H9 (cell line): Measurements from ENCODE around the gene TECPR2. TPM values are rescaled to one million over a fixed set of nuclear protein-coding genes. Genes with fewer than 3 reads are reported as not detected.

ENCODE experiments used
- DNase-seq: peaks from one replicate; pipeline ENCODE4 v3.0.0-alpha.2; 2017
- H2AFZ ChIP-seq: one replicate; pipeline ENCODE4 v1.6.1; 2013; ENCODE audit warnings: mild to moderate bottlenecking, low read length, control low read depth, moderate library complexity
- H2AK5ac ChIP-seq: 2 replicates; pipeline ENCODE4 v1.6.1; 2013; ENCODE audit warnings: low read length, control low read depth, mixed read lengths; ENCODE audit not compliant: insufficient read length
- H2BK120ac ChIP-seq: one replicate; pipeline ENCODE4 v1.6.1; 2013; ENCODE audit warnings: low read depth, mild to moderate bottlenecking, low read length, control low read depth, inconsistent platforms; ENCODE audit not compliant: poor library complexity, severe bottlenecking
- H2BK12ac ChIP-seq: 2 replicates; pipeline ENCODE4 v1.6.1; 2013; ENCODE audit warnings: low read length, control low read depth, mixed read lengths, low read depth; ENCODE audit not compliant: insufficient read length
- H2BK15ac ChIP-seq: 2 replicates; pipeline ENCODE4 v1.6.1; 2013; ENCODE audit warnings: low read depth, low read length, control low read depth
- H2BK20ac ChIP-seq: one replicate; pipeline ENCODE4 v1.6.1; 2013; ENCODE audit warnings: low read depth, mild to moderate bottlenecking, low read length, control low read depth, inconsistent platforms; ENCODE audit not compliant: poor library complexity, severe bottlenecking
- H2BK5ac ChIP-seq: 2 replicates; pipeline ENCODE4 v1.6.1; 2013; ENCODE audit warnings: low read length, control low read depth, mixed read lengths; ENCODE audit not compliant: insufficient read length
- H3K14ac ChIP-seq: 2 replicates; pipeline ENCODE4 v1.6.1; 2013; ENCODE audit warnings: low read length, control low read depth; ENCODE audit not compliant: insufficient read depth
- H3K18ac ChIP-seq: 2 replicates; pipeline ENCODE4 v1.6.1; 2013; ENCODE audit warnings: low read depth, mild to moderate bottlenecking, mixed read lengths, low read length, control low read depth; ENCODE audit not compliant: insufficient read length
- H3K23ac ChIP-seq: 2 replicates; pipeline ENCODE4 v1.6.1; 2013; ENCODE audit warnings: low read length, control low read depth, mixed read lengths, low read depth; ENCODE audit not compliant: insufficient read length
- H3K23me2 ChIP-seq: 2 replicates; pipeline ENCODE4 v1.6.1; 2013; ENCODE audit warnings: low read depth, mild to moderate bottlenecking, mixed read lengths, low read length, control low read depth; ENCODE audit not compliant: insufficient read length, poor library complexity, severe bottlenecking
- H3K27ac ChIP-seq: 2 replicates; pipeline ENCODE4 v1.5.1; 2013; ENCODE audit warnings: low read length, control low read depth, mixed read lengths, low read depth; ENCODE audit not compliant: insufficient read length
- H3K27me3 ChIP-seq: 2 replicates; pipeline ENCODE4 v1.6.1; 2013; ENCODE audit warnings: low read length, control low read depth, inconsistent platforms; ENCODE audit not compliant: insufficient read depth
- H3K4ac ChIP-seq: 2 replicates; pipeline ENCODE4 v1.6.1; 2013; ENCODE audit warnings: low read depth, mild to moderate bottlenecking, control low read depth, inconsistent platforms, low read length, moderate library complexity
- H3K4me1 ChIP-seq: 2 replicates; pipeline ENCODE4 v1.6.1; 2013; ENCODE audit warnings: low read length, control low read depth, inconsistent platforms; ENCODE audit not compliant: insufficient read depth
- H3K4me2 ChIP-seq: 2 replicates; pipeline ENCODE4 v1.6.1; 2013; ENCODE audit warnings: low read length, control low read depth, mixed read lengths; ENCODE audit not compliant: insufficient read length, insufficient read depth
- H3K56ac ChIP-seq: 2 replicates; pipeline ENCODE4 v1.6.1; 2013; ENCODE audit warnings: low read depth, mild to moderate bottlenecking, mixed read lengths, low read length, control low read depth; ENCODE audit not compliant: insufficient read length
- H3K79me1 ChIP-seq: 2 replicates; pipeline ENCODE4 v1.6.1; 2013; ENCODE audit warnings: low read depth, mild to moderate bottlenecking, moderate library complexity, low read length, control low read depth, inconsistent platforms; ENCODE audit not compliant: insufficient read depth, poor library complexity, severe bottlenecking
- H3K79me2 ChIP-seq: 2 replicates; pipeline ENCODE4 v1.6.1; 2013; ENCODE audit warnings: low read length, control low read depth, inconsistent platforms; ENCODE audit not compliant: insufficient read depth
- H3K9ac ChIP-seq: 2 replicates; pipeline ENCODE4 v1.6.1; 2013; ENCODE audit warnings: low read length, control low read depth, mixed read lengths; ENCODE audit not compliant: insufficient read length; ENCODE audit errors: extremely low read depth
- H3K9me3 ChIP-seq: one replicate; pipeline ENCODE4 v1.6.1; 2013; ENCODE audit warnings: low read depth, low read length, inconsistent platforms; ENCODE audit not compliant: control insufficient read depth
- H3T11ph ChIP-seq: one replicate; pipeline ENCODE4 v1.6.1; 2013; ENCODE audit warnings: mild to moderate bottlenecking, low read length, control low read depth, inconsistent platforms
- H4K20me1 ChIP-seq: one replicate; pipeline ENCODE4 v1.6.1; 2013; ENCODE audit not compliant: control insufficient read depth, insufficient read length, insufficient read depth
- H4K5ac ChIP-seq: 2 replicates; pipeline ENCODE4 v1.6.1; 2013; ENCODE audit warnings: low read depth, mild to moderate bottlenecking, mixed read lengths, low read length, control low read depth; ENCODE audit not compliant: insufficient read length
- H4K8ac ChIP-seq: replicated peaks from 2 replicates; pipeline ENCODE4 v1.6.1; 2013; ENCODE audit warnings: low read length, control low read depth, mixed read lengths, low read depth; ENCODE audit not compliant: insufficient read length
- H4K91ac ChIP-seq: 2 replicates; pipeline ENCODE4 v1.6.1; 2013; ENCODE audit warnings: low read depth, mild to moderate bottlenecking, moderate library complexity, mixed read lengths, low read length, control low read depth; ENCODE audit not compliant: insufficient read length
- H3K27ac Mint-ChIP-seq, 3 experiments: 2 replicates in 2 of 3; 3 replicates in 1 of 3; pipeline ENCODE4 v1.8.0; 2020 to 2021; ENCODE audit warnings: mixed read lengths in 3 of 3, mild to moderate bottlenecking in 1 of 3, moderate library complexity in 1 of 3
- H3K27me3 Mint-ChIP-seq: 2 replicates; pipeline ENCODE4 v1.8.0; 2021; ENCODE audit warnings: low read depth, mild to moderate bottlenecking, moderate library complexity, mixed read lengths
- H3K36me3 Mint-ChIP-seq, 3 experiments: 2 replicates in 2 of 3; 3 replicates in 1 of 3; pipeline ENCODE4 v1.8.0; 2020 to 2021; ENCODE audit warnings: low read depth in 3 of 3, mixed read lengths in 3 of 3; ENCODE audit not compliant: insufficient read depth in 1 of 3
- H3K4me1 Mint-ChIP-seq, 2 experiments: 2 replicates each; pipeline ENCODE4 v1.8.0; 2020; ENCODE audit warnings: mixed read lengths in 2 of 2
- H3K4me3 Mint-ChIP-seq, 2 experiments: 2 replicates in 1 of 2; 3 replicates in 1 of 2; pipeline ENCODE4 v1.8.0; 2020 to 2021; ENCODE audit warnings: mild to moderate bottlenecking in 2 of 2, mixed read lengths in 2 of 2, moderate library complexity in 1 of 2
- H3K9me3 Mint-ChIP-seq, 2 experiments: 2 replicates in 1 of 2; 3 replicates in 1 of 2; pipeline ENCODE4 v1.8.0; 2020; ENCODE audit warnings: mild to moderate bottlenecking in 2 of 2, mixed read lengths in 2 of 2, moderate library complexity in 1 of 2
- WGBS: extraction: QIAGEN DNeasy Blood & Tissue Kit; methylation state at CpG from one replicate; pipeline ENCODE4 v1.1.7; 2013; ENCODE audit warnings: missing lambda C conversion rate, low lambda C conversion rate, mixed read lengths; ENCODE audit not compliant: insufficient read length; ENCODE audit errors: extremely low coverage; 5-methylcytosine and 5-hydroxymethylcytosine counted together
- total RNA-seq: library from RNA; stranded (reverse); gene quantifications from 2 replicates; pipeline ENCODE4 v1.2.1, GENCODE V29; 2021
- TF ChIP-seq, protein P1 (sequence below): fragments of 200-600 bp; sonication (generic); conservative IDR thresholded peaks from 3 replicates; pipeline ENCODE4 v1.8.0; 2021; ENCODE audit warnings: antibody characterized with exemption, mild to moderate bottlenecking

The TECPR2 gene
- total RNA-seq, 1 experiment from 2014 or later, result 15.4 TPM

- H3K18ac ChIP-seq, result peak overlapping the region; percentile 62
These were observed 43.9 kb upstream of the TECPR2 start for GRCh38 chr14:102318781-102319276.

More at GRCh38 chr14:102318781-102319276, 43.9 kb upstream of the TECPR2 start:
- Mint-ChIP-seq H3K4me3 (peak overlapping the region; percentile 88 to 94), H3K27me3 (peaks cover 31% of the 10 kb centered on the region), H3K9me3 (no peaks in the 10 kb centered on the region; a peak in 1 of 5 replicates), H3K27ac (peak overlapping the region in 2 of 3 experiments; percentile 92 to 98; a peak in 3 of 7 replicates), H3K36me3 (no peaks in the 10 kb centered on the region; a peak in 2 of 7 replicates), H3K4me1 (peaks cover 43 to 51% of the 10 kb centered on the region in 2 experiments)
- Histone ChIP-seq H3K56ac (no peak overlapping the region), H3K9me3 (no peaks in the 10 kb centered on the region), H2BK5ac (no peak overlapping the region), H3K23me2 (peaks cover 21% of the 10 kb centered on the region), H3K14ac (no peak overlapping the region), H3K4ac (no peak overlapping the region), H4K5ac (no peak overlapping the region), H2BK12ac (peak overlapping the region; percentile 18), H2BK20ac (no peak overlapping the region), H3K27ac (no peak overlapping the region), H2BK15ac (no peak overlapping the region), H2AFZ (no peak overlapping the region), H3K79me2 (no peaks in the 10 kb centered on the region), H4K91ac (peak overlapping the region; percentile 20), H3T11ph (no peak overlapping the region), H3K4me2 (peak overlapping the region; percentile 72), H2BK120ac (no peak overlapping the region), H3K4me1 (no peaks in the 10 kb centered on the region; the same call in 1 of the 2 replicates), H3K23ac (no peak overlapping the region), H4K20me1 (no peaks in the 10 kb centered on the region), H4K8ac (no peak overlapping the region), H3K9ac (peak overlapping the region; percentile 56), H3K79me1 (no peaks in the 10 kb centered on the region), H3K27me3 (no peaks in the 10 kb centered on the region; the same call in 1 of the 2 replicates), H2AK5ac (no peak overlapping the region)
- TF ChIP-seq, protein P1, sequence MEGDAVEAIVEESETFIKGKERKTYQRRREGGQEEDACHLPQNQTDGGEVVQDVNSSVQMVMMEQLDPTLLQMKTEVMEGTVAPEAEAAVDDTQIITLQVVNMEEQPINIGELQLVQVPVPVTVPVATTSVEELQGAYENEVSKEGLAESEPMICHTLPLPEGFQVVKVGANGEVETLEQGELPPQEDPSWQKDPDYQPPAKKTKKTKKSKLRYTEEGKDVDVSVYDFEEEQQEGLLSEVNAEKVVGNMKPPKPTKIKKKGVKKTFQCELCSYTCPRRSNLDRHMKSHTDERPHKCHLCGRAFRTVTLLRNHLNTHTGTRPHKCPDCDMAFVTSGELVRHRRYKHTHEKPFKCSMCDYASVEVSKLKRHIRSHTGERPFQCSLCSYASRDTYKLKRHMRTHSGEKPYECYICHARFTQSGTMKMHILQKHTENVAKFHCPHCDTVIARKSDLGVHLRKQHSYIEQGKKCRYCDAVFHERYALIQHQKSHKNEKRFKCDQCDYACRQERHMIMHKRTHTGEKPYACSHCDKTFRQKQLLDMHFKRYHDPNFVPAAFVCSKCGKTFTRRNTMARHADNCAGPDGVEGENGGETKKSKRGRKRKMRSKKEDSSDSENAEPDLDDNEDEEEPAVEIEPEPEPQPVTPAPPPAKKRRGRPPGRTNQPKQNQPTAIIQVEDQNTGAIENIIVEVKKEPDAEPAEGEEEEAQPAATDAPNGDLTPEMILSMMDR, result no peak
- DNase-seq, result no peak
- no CpG with 5 or more reads among the region's 15 CpGs for WGBS
